K562 (cell line): ENCODE measurements around the gene SNRPA. TPM values are rescaled to one million over a fixed set of nuclear protein-coding genes. Genes with fewer than 3 reads are reported as not detected.

Source experiments
- ATF1 ChIP-seq, 2 experiments: fragments of 450-650 bp in 1 of 2; IDR thresholded peaks; 2 replicates each; pipeline ENCODE4 v1.6.1; 2016; ENCODE audit warnings: missing compliant biosample characterization in 1 of 2, missing genetic modification characterization in 1 of 2
- BCL6 ChIP-seq: fragments of 250-450 bp; sonication (Bioruptor Pico); IDR thresholded peaks from 2 replicates; pipeline ENCODE4 v1.4.0; 2020
- CBFA2T2 ChIP-seq: fragments of 450-650 bp; conservative IDR thresholded peaks from 2 replicates; pipeline ENCODE4 v1.6.1; 2017; ENCODE audit warnings: mild to moderate bottlenecking
- CHD7 ChIP-seq: fragments of 200-600 bp; sonication (generic); IDR thresholded peaks from one replicate; pipeline ENCODE4 v1.6.1; 2012; ENCODE audit warnings: mild to moderate bottlenecking, low read depth, low read length, inconsistent platforms
- CREM ChIP-seq: IDR thresholded peaks from 2 replicates; pipeline ENCODE4 v1.6.1; 2014; ENCODE audit warnings: antibody characterized with exemption, low read depth
- CXXC5 ChIP-seq: fragments of 250-450 bp; sonication (Bioruptor Pico); IDR thresholded peaks from 2 replicates; pipeline ENCODE4 v1.8.0; 2022; ENCODE audit warnings: inconsistent platforms, mild to moderate bottlenecking, moderate library complexity
- EGR1 ChIP-seq: fragments of 450-650 bp; conservative IDR thresholded peaks from 2 replicates; pipeline ENCODE4 v1.6.1; 2017; ENCODE audit warnings: mild to moderate bottlenecking
- FOXK1 ChIP-seq: sonication (generic); formaldehyde crosslinking; IDR thresholded peaks from 2 replicates; pipeline ENCODE4 v1.8.0; 2022; ENCODE audit warnings: missing genetic modification reagents, mild to moderate bottlenecking, borderline replicate concordance
- HLTF ChIP-seq: fragments of 450-650 bp; IDR thresholded peaks from 2 replicates; pipeline ENCODE4 v1.6.1; 2016
- ILK ChIP-seq: fragments of 450-650 bp; IDR thresholded peaks from 2 replicates; pipeline ENCODE4 v1.6.1; 2016; ENCODE audit warnings: missing genetic modification characterization, low read depth, mild to moderate bottlenecking, missing compliant biosample characterization, moderate library complexity, borderline replicate concordance
- KHSRP ChIP-seq: fragments of 450-650 bp; IDR thresholded peaks from 2 replicates; pipeline ENCODE4 v1.6.1; 2017
- MCM3 ChIP-seq: fragments of 450-650 bp; IDR thresholded peaks from 2 replicates; pipeline ENCODE4 v1.6.1; 2016
- MTF1 ChIP-seq: fragments of 250-450 bp; sonication (Bioruptor Pico); IDR thresholded peaks from 2 replicates; pipeline ENCODE4 v1.9.0; 2021; ENCODE audit warnings: moderate library complexity, mild to moderate bottlenecking, inconsistent platforms, borderline replicate concordance
- RFX1 ChIP-seq: fragments of 450-650 bp; IDR thresholded peaks from 2 replicates; pipeline ENCODE4 v1.6.1; 2016; ENCODE audit warnings: mild to moderate bottlenecking, moderate library complexity
- SP1 ChIP-seq: sonication (generic); formaldehyde crosslinking; IDR thresholded peaks from 2 replicates; pipeline ENCODE4 v1.8.1; 2022; ENCODE audit warnings: mild to moderate bottlenecking, missing genetic modification reagents
- THRAP3 ChIP-seq: fragments of 450-650 bp; IDR thresholded peaks from 2 replicates; pipeline ENCODE4 v1.6.1; 2016; ENCODE audit warnings: mild to moderate bottlenecking, inconsistent platforms, borderline replicate concordance
- ZNF75A ChIP-seq: fragments of 450-650 bp; formaldehyde crosslinking; IDR thresholded peaks from 2 replicates; pipeline ENCODE4 v1.4.0; 2020; ENCODE audit warnings: mild to moderate bottlenecking
- polyA plus RNA-seq, 8 experiments: library from polyadenylated mRNA; depleted of rRNA in 4 of 8; stranded (reverse) in 5 of 8; unstranded in 3 of 8; fragments of >200 nt; fragmentation: Nextera tagmentation in 2 of 8; fragmentation: Illumina TruSeq in 1 of 8; extraction: Ambion mirVana in 2 of 8; extraction: Trizol in 1 of 8; gene quantifications; 2 replicates each; pipeline versions ENCODE4 v1.2.1 to v1.2.3, GENCODE V29; 2011 to 2014; ENCODE audit warnings: inconsistent platforms in 1 of 8, missing spikeins in 1 of 8
- total RNA-seq, 7 experiments: library from RNA; depleted of rRNA in 6 of 7; stranded (reverse); fragments of >200 nt in 6 of 7; fragmentation: Illumina TruSeq in 2 of 7; extraction: Trizol in 2 of 7; gene quantifications; 2 replicates each; pipeline versions ENCODE4 v1.2.1 to v1.2.3, GENCODE V29; 2011 to 2021; ENCODE audit warnings: low replicate concordance in 1 of 7
- TF ChIP-seq, protein P1 (sequence below): fragments of 450-650 bp; IDR thresholded peaks from 2 replicates; pipeline ENCODE4 v1.6.1; 2016; ENCODE audit warnings: antibody characterized with exemption

SNRPA gene
- total and polyA plus RNA-seq, 9 of the 15 experiments (the other 6 are each of a cell fraction or from before 2014, with no cell fraction given) = 16.3 to 311 (median 193) TPM

DNA sequence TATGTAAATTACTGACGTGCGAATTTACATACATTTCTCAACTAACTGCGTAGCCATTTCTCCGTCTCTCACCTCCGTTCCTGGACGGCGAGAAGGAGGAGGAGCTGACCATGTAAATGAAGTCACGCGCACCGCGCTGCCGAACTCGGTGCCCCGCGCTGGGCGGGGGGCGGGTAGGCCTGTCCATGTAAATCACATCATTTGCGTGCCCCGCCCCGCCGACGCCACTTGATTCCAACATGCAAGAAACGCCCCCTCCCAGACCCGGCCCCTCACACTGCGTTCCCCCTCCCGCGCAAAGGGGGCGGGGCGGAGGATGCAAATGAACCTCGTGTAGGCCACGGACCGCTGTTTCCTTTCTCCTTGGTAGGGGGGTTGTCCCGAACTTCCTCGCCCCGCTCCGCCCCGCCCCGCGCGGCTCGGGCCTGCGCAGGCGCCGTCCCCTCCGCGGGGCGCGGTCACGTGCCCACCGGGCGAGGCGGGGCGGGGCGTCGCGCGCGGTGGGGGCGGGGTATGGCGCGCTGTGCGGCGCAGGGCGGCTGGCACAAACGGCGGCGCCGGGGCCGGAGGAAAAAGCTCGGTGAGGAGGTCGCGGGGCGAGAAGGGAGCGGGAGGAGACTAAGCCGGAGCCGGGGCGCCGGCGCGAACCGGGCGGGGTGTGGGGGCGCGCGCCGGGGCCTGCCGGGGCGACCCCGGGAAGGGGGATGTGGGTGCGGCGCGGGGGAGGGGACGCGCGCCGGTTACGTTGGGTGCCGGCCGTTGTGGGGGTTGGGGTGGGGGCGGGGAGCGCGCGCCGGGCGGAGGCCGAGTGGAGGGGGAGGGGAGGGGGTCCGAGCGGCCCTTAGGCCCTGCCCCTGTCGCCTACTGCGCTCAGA, 47.9 kb downstream of the SNRPA start, which contains the start of gene EGLN2 (continued):
- TF ChIP-seq CHD7 = no peak
- no peak for TF ChIP-seq ILK (tag)
- no peak for TF ChIP-seq BCL6 (CRISPR knock-in tag)
- TF ChIP-seq HLTF = no peak
- no peak for TF ChIP-seq RFX1
- peak; percentile 93 for TF ChIP-seq CXXC5
- TF ChIP-seq CREM = no peak; the same call in none of the 2 replicates
- no peak for TF ChIP-seq MTF1 (CRISPR knock-in tag)
- no peak for TF ChIP-seq MCM3
- TF ChIP-seq SP1 (CRISPR knock-in tag) = peak; percentile 92
- TF ChIP-seq KHSRP = no peak
- TF ChIP-seq ATF1 (CRISPR knock-in tag; IDR thresholded peaks at IDR 0.05) = no peak
- peak; percentile 81 for TF ChIP-seq ATF1 (tag; IDR thresholded peaks at IDR 0.05)
- TF ChIP-seq, protein P1, sequence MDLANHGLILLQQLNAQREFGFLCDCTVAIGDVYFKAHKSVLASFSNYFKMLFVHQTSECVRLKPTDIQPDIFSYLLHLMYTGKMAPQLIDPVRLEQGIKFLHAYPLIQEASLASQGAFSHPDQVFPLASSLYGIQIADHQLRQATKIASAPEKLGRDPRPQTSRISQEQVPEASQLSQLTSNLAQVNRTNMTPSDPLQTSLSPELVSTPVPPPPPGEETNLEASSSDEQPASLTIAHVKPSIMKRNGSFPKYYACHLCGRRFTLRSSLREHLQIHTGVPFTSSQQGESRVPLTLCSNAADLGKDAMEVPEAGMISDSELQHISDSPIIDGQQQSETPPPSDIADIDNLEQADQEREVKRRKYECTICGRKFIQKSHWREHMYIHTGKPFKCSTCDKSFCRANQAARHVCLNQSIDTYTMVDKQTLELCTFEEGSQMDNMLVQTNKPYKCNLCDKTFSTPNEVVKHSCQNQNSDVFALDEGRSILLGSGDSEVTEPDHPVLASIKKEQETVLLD = no peak
- TF ChIP-seq EGR1 = peak; percentile 67
- no peak for TF ChIP-seq THRAP3
- no peak for TF ChIP-seq FOXK1
- TF ChIP-seq CBFA2T2 = no peak
- TF ChIP-seq ZNF75A (CRISPR knock-in tag) = no peak
